Esophagus muscularis mucosa (tissue), 4 donors: ENCODE results near the gene SYT15.
"Not testable (repeated sequence)": the region's sequence is repeated elsewhere in the genome, so short reads cannot be mapped to it uniquely, and the experiment has no call there.

Experiments
- EP300 ChIP-seq: sonication (generic); formaldehyde crosslinking; IDR thresholded peaks from one replicate; pipeline ENCODE4 v1.6.1; 2017; ENCODE audit warnings: antibody characterized with exemption
- POLR2AphosphoS5 ChIP-seq, 2 donors: sonication (generic); formaldehyde crosslinking; IDR thresholded peaks; one replicate each; pipeline ENCODE4 v1.6.1; 2017; ENCODE audit warnings: antibody characterized with exemption in 2 of 2
- TF ChIP-seq, protein P1 (sequence below), 3 experiments: fragments of 200-600 bp in 2 of 3; fragments of 450-650 bp in 1 of 3; sonication (generic) in 2 of 3; IDR thresholded peaks; one replicate each; pipeline ENCODE4 v1.5.1; 2017 to 2019; ENCODE audit warnings: antibody characterized with exemption in 3 of 3, mild to moderate bottlenecking in 2 of 3, moderate library complexity in 1 of 3

DNA sequence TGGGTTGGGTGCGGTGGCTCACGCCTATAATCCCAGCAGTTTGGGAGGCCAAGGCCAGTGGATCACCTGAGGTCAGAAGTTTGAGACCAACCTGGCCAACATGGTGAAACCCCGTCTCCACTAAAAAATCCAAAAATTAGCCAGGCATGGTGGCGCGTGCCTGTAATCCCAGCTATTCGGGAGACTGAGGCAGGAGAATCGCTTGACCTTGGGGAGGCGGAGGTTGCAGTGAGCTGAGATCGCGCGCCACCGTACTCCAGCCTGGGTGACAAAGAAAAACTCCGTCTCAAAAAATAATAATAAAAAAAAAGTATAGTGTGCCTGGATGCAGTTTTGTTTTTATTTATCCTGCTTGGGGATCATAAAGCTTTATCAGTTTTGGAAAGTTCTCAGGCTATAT lies 14.4 kb downstream of the SYT15 start:
- TF ChIP-seq, protein P1, sequence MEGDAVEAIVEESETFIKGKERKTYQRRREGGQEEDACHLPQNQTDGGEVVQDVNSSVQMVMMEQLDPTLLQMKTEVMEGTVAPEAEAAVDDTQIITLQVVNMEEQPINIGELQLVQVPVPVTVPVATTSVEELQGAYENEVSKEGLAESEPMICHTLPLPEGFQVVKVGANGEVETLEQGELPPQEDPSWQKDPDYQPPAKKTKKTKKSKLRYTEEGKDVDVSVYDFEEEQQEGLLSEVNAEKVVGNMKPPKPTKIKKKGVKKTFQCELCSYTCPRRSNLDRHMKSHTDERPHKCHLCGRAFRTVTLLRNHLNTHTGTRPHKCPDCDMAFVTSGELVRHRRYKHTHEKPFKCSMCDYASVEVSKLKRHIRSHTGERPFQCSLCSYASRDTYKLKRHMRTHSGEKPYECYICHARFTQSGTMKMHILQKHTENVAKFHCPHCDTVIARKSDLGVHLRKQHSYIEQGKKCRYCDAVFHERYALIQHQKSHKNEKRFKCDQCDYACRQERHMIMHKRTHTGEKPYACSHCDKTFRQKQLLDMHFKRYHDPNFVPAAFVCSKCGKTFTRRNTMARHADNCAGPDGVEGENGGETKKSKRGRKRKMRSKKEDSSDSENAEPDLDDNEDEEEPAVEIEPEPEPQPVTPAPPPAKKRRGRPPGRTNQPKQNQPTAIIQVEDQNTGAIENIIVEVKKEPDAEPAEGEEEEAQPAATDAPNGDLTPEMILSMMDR (IDR thresholded peaks at IDR 0.05) = not testable (repeated sequence)
- TF ChIP-seq EP300; POLR2AphosphoS5 (IDR thresholded peaks at IDR 0.05): not testable (repeated sequence)
